Measurements from ENCODE around the gene DNAI7. TPM values are rescaled to one million over a fixed set of nuclear protein-coding genes. Genes with fewer than 3 reads are reported as not detected.

DNAI7 gene
- total RNA-seq, 1 donor from 2014 or later = not detected

DNA sequence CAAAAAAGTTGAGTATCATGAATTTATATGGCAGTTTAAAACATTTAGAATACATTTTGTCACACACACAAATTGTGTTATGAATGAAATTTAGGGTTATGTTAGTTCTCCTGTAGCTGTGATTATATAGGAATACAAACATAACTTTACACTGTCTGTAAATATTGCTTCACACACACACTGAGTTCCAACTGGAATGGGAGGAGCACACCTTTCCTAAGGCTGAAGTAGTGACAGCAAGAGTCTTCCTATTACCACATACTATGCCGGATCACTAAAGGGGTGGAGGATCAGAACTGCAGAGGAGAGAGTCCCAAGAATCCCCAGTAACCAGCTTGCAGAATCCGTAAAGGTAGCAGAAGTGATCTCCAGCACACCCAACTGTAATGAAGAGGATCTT is 63.7 kb downstream of the DNAI7 start:
- TF ChIP-seq, protein P1, sequence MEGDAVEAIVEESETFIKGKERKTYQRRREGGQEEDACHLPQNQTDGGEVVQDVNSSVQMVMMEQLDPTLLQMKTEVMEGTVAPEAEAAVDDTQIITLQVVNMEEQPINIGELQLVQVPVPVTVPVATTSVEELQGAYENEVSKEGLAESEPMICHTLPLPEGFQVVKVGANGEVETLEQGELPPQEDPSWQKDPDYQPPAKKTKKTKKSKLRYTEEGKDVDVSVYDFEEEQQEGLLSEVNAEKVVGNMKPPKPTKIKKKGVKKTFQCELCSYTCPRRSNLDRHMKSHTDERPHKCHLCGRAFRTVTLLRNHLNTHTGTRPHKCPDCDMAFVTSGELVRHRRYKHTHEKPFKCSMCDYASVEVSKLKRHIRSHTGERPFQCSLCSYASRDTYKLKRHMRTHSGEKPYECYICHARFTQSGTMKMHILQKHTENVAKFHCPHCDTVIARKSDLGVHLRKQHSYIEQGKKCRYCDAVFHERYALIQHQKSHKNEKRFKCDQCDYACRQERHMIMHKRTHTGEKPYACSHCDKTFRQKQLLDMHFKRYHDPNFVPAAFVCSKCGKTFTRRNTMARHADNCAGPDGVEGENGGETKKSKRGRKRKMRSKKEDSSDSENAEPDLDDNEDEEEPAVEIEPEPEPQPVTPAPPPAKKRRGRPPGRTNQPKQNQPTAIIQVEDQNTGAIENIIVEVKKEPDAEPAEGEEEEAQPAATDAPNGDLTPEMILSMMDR (IDR thresholded peaks at IDR 0.05) = no peak
- H3K27ac Mint-ChIP-seq (ENCODE audit: unreplicated experiment) = no peak overlapping the region
- DNase-seq (ENCODE audit: low spot score) = no peak
- no peak overlapping the region for H3K4me3 Mint-ChIP-seq (ENCODE audit: unreplicated experiment)
- peaks cover 5% of the 10 kb centered on the region for H3K27me3 Mint-ChIP-seq (ENCODE audit: low read depth)
- peaks cover 12% of the 10 kb centered on the region for H3K4me1 Mint-ChIP-seq (ENCODE audit: low read depth)
- no peaks in the 10 kb centered on the region for H3K36me3 Mint-ChIP-seq (ENCODE audit: low read depth)
- H3K9me3 Mint-ChIP-seq (ENCODE audit: low read depth) = peaks cover under 1% of the 10 kb centered on the region

DNA sequence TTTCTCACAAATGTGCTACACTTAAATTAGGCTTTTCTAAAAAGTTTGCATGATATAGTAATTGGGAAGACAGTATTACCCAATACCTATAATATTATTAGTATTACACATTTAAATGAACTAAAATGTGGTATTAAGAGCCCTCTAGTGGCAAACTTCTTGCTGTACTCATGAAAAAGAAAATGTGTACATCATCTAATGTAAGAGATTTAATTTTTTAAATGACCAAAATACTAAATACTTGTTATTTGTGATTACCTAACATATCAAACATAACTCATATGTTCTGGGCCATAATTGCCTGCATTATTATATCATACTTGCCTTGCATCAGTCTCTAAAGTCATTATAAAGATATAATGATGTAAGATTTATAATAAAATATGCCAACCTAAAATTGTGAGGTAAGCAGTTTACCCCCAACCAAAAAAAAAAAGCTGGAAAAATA is 64.2 kb downstream of the DNAI7 start:
- no peaks in the 10 kb centered on the region for H3K9me3 Mint-ChIP-seq (ENCODE audit: low read depth)
- no peak overlapping the region for H3K27ac Mint-ChIP-seq (ENCODE audit: unreplicated experiment)
- H3K4me1 Mint-ChIP-seq (ENCODE audit: low read depth) = peaks cover 10% of the 10 kb centered on the region
- no peak for DNase-seq (ENCODE audit: low spot score)
- TF ChIP-seq, protein P1 (IDR thresholded peaks at IDR 0.05) = peak; percentile 99
- no peak overlapping the region for H3K4me3 Mint-ChIP-seq (ENCODE audit: unreplicated experiment)
- H3K36me3 Mint-ChIP-seq (ENCODE audit: low read depth) = no peaks in the 10 kb centered on the region
- peaks cover 5% of the 10 kb centered on the region for H3K27me3 Mint-ChIP-seq (ENCODE audit: low read depth)

DNA sequence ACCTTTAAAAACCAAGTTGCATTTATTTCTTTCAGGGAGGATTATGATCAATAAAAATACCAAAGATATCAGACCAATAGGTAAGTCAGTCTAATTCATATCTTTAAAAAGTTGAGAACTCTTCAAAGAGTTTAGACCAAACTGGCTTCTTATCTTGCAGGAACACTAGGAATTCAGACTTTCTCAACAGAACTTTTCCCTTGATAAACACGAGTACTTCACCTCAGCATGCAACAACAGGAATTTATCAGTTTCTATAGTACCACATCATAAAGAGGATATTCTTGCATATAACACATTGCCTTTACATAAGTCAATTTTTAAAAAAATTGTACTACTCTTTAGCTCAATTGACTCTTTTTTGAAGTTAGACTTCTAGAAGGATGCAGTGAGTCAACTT is 68.2 kb downstream of the DNAI7 start:
- TF ChIP-seq, protein P1 (IDR thresholded peaks at IDR 0.05) = no peak

DNA sequence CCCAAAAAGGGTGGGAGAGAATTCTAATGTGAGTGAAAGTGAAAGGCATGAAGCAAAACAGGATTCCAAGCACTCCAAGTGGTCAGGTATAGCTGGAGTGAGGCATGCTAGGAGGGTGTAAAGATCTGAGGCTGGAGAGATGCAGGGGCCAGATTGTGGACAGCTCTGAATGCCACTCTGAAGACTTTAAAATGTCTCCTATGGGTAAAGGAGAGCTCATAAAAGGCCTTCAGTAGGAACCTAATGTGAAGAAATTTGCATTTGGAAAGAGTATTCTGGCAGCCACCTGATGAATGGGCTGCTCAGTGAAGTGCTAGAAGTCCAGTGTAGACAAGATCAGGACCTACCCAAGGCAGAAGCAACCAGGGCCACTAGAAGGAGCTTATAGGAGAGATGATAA is 68.9 kb downstream of the DNAI7 start:
- Mint-ChIP-seq H3K27me3 (ENCODE audit: low read depth) (no peaks in the 10 kb centered on the region), H3K4me1 (ENCODE audit: low read depth) (peaks cover 7% of the 10 kb centered on the region), H3K4me3 (ENCODE audit: unreplicated experiment) (no peak overlapping the region), H3K36me3 (ENCODE audit: low read depth) (no peaks in the 10 kb centered on the region), H3K9me3 (ENCODE audit: low read depth) (no peaks in the 10 kb centered on the region), H3K27ac (ENCODE audit: unreplicated experiment) (no peak overlapping the region)
- TF ChIP-seq, protein P1 (IDR thresholded peaks at IDR 0.05) = no peak
- DNase-seq (ENCODE audit: low spot score) = no peak

More for the DNA sequence above, 68.2 kb downstream of the DNAI7 start:
- Mint-ChIP-seq H3K36me3 (ENCODE audit: low read depth) (no peaks in the 10 kb centered on the region), H3K4me3 (ENCODE audit: unreplicated experiment) (no peak overlapping the region), H3K27ac (ENCODE audit: unreplicated experiment) (no peak overlapping the region), H3K27me3 (ENCODE audit: low read depth) (peaks cover 1% of the 10 kb centered on the region), H3K9me3 (ENCODE audit: low read depth) (no peaks in the 10 kb centered on the region), H3K4me1 (ENCODE audit: low read depth) (peaks cover 5% of the 10 kb centered on the region)
- DNase-seq (ENCODE audit: low spot score) = no peak

DNA sequence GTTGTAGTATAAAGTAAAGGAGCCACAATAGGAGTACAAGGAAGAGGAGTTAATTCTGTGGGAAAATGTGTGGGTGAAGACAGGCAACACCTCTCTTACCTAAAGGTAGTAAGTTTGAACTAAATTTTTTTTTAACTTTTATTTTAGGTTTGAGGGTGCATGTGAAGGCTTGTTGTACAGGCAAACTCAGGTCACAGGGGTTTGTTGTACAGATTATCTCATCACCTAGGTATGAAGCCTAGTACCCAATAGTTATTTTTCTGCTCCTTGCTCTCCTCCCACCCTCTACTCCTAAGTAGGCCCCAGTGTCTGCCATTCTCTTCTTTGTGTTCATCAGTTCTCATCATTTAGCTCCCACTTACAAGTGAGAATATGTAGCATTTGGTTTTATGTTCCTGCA is 70.5 kb downstream of the DNAI7 start:
- peaks cover 7% of the 10 kb centered on the region for H3K4me1 Mint-ChIP-seq (ENCODE audit: low read depth)
- TF ChIP-seq, protein P1 (IDR thresholded peaks at IDR 0.05) = no peak
- DNase-seq (ENCODE audit: low spot score) = no peak
- no peak overlapping the region for H3K27ac Mint-ChIP-seq (ENCODE audit: unreplicated experiment)
- no peaks in the 10 kb centered on the region for H3K9me3 Mint-ChIP-seq (ENCODE audit: low read depth)
- H3K4me3 Mint-ChIP-seq (ENCODE audit: unreplicated experiment) = no peak overlapping the region
- no peaks in the 10 kb centered on the region for H3K27me3 Mint-ChIP-seq (ENCODE audit: low read depth)
- H3K36me3 Mint-ChIP-seq (ENCODE audit: low read depth) = no peaks in the 10 kb centered on the region
